Astrocyte (in vitro differentiated cells and primary cell): Measurements from ENCODE around the gene WSCD2. TPM values are rescaled to one million over a fixed set of nuclear protein-coding genes. Genes with fewer than 3 reads are reported as not detected.

Experiments used
- DNase-seq: peaks from one replicate; pipeline ENCODE4 v3.0.0-alpha.2; 2010; ENCODE audit warnings: low read depth
- FAIRE-seq: peaks from 2 replicates; lab custom pipeline; 2011; peaks lifted over from hg19 to GRCh38; lab: Jason Lieb, UNC
- H2AFZ ChIP-seq: 2 replicates; pipeline ENCODE4 v1.6.0; 2012; ENCODE audit warnings: low read depth, low read length, inconsistent platforms
- H3K27ac ChIP-seq: 2 replicates; pipeline ENCODE4 v1.5.1; 2011; ENCODE audit warnings: low read depth, low read length, inconsistent platforms
- H3K27me3 ChIP-seq: 2 replicates; pipeline ENCODE4 v1.6.0; 2011; ENCODE audit warnings: low read length, inconsistent platforms; ENCODE audit not compliant: insufficient read depth
- H3K36me3 ChIP-seq: 2 replicates; pipeline ENCODE4 v1.5.1; 2011; ENCODE audit warnings: low read length, inconsistent platforms; ENCODE audit not compliant: insufficient read depth
- H3K4me1 ChIP-seq: 2 replicates; pipeline ENCODE4 v1.5.1; 2011; ENCODE audit warnings: low read length, inconsistent platforms; ENCODE audit not compliant: insufficient read depth
- H3K4me2 ChIP-seq: 2 replicates; pipeline ENCODE4 v1.6.0; 2012; ENCODE audit warnings: low read length, inconsistent platforms
- H3K4me3 ChIP-seq: 2 replicates; pipeline ENCODE4 v1.5.1; 2011; ENCODE audit warnings: low read depth, mild to moderate bottlenecking, low read length, inconsistent platforms; ENCODE audit not compliant: insufficient read depth
- H3K79me2 ChIP-seq: 2 replicates; pipeline ENCODE4 v1.6.0; 2012; ENCODE audit warnings: mild to moderate bottlenecking, low read length, inconsistent platforms; ENCODE audit not compliant: insufficient read depth
- H3K9ac ChIP-seq: 2 replicates; pipeline ENCODE4 v1.6.0; 2012; ENCODE audit warnings: mild to moderate bottlenecking, low read length, inconsistent platforms
- H3K9me3 ChIP-seq: 2 replicates; pipeline ENCODE4 v1.5.1; 2012; ENCODE audit warnings: low read depth, mild to moderate bottlenecking, low read length, inconsistent platforms; ENCODE audit not compliant: insufficient read depth
- H4K20me1 ChIP-seq: 2 replicates; pipeline ENCODE4 v1.6.0; 2012; ENCODE audit warnings: low read length, inconsistent platforms; ENCODE audit not compliant: insufficient read depth
- H3K27ac Mint-ChIP-seq: one replicate; pipeline ENCODE4 v1.8.0; 2021; ENCODE audit warnings: mild to moderate bottlenecking, mixed read lengths; ENCODE audit not compliant: unreplicated experiment
- H3K27me3 Mint-ChIP-seq: one replicate; pipeline ENCODE4 v1.8.0; 2021; ENCODE audit warnings: low read depth, mixed read lengths; ENCODE audit not compliant: unreplicated experiment
- H3K36me3 Mint-ChIP-seq: one replicate; pipeline ENCODE4 v1.8.0; 2021; ENCODE audit warnings: low read depth, mixed read lengths; ENCODE audit not compliant: unreplicated experiment
- H3K4me1 Mint-ChIP-seq: one replicate; pipeline ENCODE4 v1.8.0; 2021; ENCODE audit warnings: low read depth, mixed read lengths; ENCODE audit not compliant: unreplicated experiment
- H3K4me3 Mint-ChIP-seq: one replicate; pipeline ENCODE4 v1.8.0; 2021; ENCODE audit warnings: mild to moderate bottlenecking, moderate library complexity, mixed read lengths; ENCODE audit not compliant: unreplicated experiment
- H3K9me3 Mint-ChIP-seq: one replicate; pipeline ENCODE4 v1.8.0; 2021; ENCODE audit warnings: mild to moderate bottlenecking, mixed read lengths; ENCODE audit not compliant: unreplicated experiment
- EZH2 ChIP-seq: IDR thresholded peaks from 2 replicates; pipeline ENCODE4 v1.6.1; 2012; ENCODE audit warnings: mild to moderate bottlenecking, low read length, inconsistent platforms; ENCODE audit not compliant: insufficient read depth
- total RNA-seq: library from RNA; stranded (reverse); gene quantifications from 2 replicates; pipeline ENCODE4 v1.2.1, GENCODE V29; 2021
- TF ChIP-seq, protein P1 (sequence below): IDR thresholded peaks from 2 replicates; pipeline ENCODE4 v1.5.1; 2011; ENCODE audit warnings: low read depth, mild to moderate bottlenecking, inconsistent platforms, low read length, moderate library complexity; ENCODE audit not compliant: insufficient read depth

Gene WSCD2
- total RNA-seq, 1 donor from 2014 or later: 0.11 TPM

DNA sequence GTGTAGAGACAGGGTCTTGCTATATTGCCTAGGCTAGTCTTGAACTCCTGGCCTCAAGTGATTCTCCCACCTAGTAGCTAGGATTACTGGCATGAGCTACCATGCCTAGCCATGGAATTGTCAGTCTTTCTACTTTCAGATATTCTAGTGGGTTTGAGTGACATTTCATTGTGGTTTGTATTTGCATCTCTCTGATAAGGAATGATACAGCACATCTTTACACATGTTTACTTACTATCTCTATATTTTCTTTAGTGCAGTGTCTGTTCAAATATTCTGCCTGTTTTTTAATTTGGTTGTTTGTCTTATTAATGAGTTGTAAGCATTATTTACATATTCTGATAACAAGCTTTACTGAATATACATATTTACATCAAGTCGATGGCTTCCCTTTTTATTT, 136.4 kb downstream of the WSCD2 start:
- Histone ChIP-seq H3K27me3 (no peaks in the 10 kb centered on the region), H3K79me2 (no peaks in the 10 kb centered on the region), H3K9me3 (peaks cover 7% of the 10 kb centered on the region), H3K9ac (no peak overlapping the region), H3K36me3 (no peaks in the 10 kb centered on the region), H4K20me1 (no peaks in the 10 kb centered on the region), H2AFZ (no peak overlapping the region), H3K4me1 (no peaks in the 10 kb centered on the region), H3K4me2 (no peak overlapping the region), H3K4me3 (no peak overlapping the region), H3K27ac (no peak overlapping the region)
- FAIRE-seq: no peak
- no peak overlapping the region for H3K27ac Mint-ChIP-seq
- H3K27me3 Mint-ChIP-seq: peaks cover 16% of the 10 kb centered on the region
- TF ChIP-seq, protein P1, sequence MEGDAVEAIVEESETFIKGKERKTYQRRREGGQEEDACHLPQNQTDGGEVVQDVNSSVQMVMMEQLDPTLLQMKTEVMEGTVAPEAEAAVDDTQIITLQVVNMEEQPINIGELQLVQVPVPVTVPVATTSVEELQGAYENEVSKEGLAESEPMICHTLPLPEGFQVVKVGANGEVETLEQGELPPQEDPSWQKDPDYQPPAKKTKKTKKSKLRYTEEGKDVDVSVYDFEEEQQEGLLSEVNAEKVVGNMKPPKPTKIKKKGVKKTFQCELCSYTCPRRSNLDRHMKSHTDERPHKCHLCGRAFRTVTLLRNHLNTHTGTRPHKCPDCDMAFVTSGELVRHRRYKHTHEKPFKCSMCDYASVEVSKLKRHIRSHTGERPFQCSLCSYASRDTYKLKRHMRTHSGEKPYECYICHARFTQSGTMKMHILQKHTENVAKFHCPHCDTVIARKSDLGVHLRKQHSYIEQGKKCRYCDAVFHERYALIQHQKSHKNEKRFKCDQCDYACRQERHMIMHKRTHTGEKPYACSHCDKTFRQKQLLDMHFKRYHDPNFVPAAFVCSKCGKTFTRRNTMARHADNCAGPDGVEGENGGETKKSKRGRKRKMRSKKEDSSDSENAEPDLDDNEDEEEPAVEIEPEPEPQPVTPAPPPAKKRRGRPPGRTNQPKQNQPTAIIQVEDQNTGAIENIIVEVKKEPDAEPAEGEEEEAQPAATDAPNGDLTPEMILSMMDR: no peak
- TF ChIP-seq EZH2: no peak
- DNase-seq: no peak
- no peaks in the 10 kb centered on the region for H3K4me1 Mint-ChIP-seq
- no peak overlapping the region for H3K4me3 Mint-ChIP-seq
- H3K36me3 Mint-ChIP-seq: no peaks in the 10 kb centered on the region
- H3K9me3 Mint-ChIP-seq: peaks cover 14% of the 10 kb centered on the region

DNA sequence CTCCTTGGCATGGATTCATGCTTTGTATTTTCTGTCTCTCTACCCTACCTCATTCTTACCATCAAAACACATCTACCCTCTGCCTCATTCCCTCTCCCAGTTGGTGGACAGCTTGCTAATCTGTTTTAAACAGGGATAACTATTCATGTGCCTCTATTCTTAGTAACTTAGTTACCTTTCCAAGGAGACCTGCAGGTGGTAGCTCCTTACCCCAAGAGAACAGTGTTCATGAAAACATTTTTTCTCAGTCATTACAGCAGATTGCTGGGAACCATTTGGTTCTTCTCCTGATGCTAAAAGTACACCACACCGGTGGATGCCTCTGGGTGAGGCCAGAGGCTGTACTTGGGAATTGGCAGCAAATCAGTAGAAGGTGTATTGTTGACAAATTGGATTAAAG, 137.0 kb downstream of the WSCD2 start:
- TF ChIP-seq EZH2: no peak
- H3K27me3 ChIP-seq: no peaks in the 10 kb centered on the region
- no peak overlapping the region for H3K27ac ChIP-seq
- FAIRE-seq (no peak), DNase-seq (no peak)
- H4K20me1 ChIP-seq: no peaks in the 10 kb centered on the region
- Mint-ChIP-seq H3K4me1 (no peaks in the 10 kb centered on the region), H3K36me3 (no peaks in the 10 kb centered on the region), H3K27ac (no peak overlapping the region), H3K4me3 (no peak overlapping the region), H3K9me3 (peaks cover 9% of the 10 kb centered on the region), H3K27me3 (peaks cover 16% of the 10 kb centered on the region)
- no peaks in the 10 kb centered on the region for H3K4me1 ChIP-seq
- no peak overlapping the region for H2AFZ ChIP-seq
- H3K4me3 ChIP-seq: no peak overlapping the region
- H3K9ac ChIP-seq: no peak overlapping the region
- H3K4me2 ChIP-seq: no peak overlapping the region
- no peaks in the 10 kb centered on the region for H3K36me3 ChIP-seq
- peaks cover 7% of the 10 kb centered on the region for H3K9me3 ChIP-seq
- H3K79me2 ChIP-seq: no peaks in the 10 kb centered on the region

DNA sequence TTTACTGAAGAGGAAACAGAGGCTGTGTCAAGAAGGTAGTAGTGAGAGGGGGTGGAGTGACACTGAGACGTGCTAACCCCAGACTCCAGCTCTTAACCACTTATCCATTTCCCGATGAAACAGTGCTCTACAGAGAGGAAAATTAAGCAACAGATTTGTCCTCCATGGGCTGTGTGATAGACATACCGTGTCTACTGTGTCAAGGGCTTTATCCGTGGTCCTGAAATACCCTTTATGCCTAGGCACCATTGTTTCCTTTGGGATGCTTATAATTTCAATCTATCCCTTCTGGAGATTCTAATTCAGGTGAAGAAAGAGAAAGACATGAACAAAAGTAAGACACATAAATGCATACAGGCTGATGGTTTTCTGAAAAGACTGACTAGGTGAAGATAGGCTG, 138.4 kb downstream of the WSCD2 start:
- H3K79me2 ChIP-seq: no peaks in the 10 kb centered on the region
- no peak overlapping the region for H3K9ac ChIP-seq
- Mint-ChIP-seq H3K36me3 (no peaks in the 10 kb centered on the region), H3K27ac (no peak overlapping the region), H3K4me3 (no peak overlapping the region), H3K4me1 (no peaks in the 10 kb centered on the region), H3K27me3 (peaks cover 10% of the 10 kb centered on the region), H3K9me3 (peaks cover 5% of the 10 kb centered on the region)
- TF ChIP-seq EZH2: no peak
- TF ChIP-seq, protein P1: no peak
- FAIRE-seq (no peak), DNase-seq (no peak)
- no peak overlapping the region for H3K4me3 ChIP-seq
- H3K4me1 ChIP-seq: no peaks in the 10 kb centered on the region
- no peaks in the 10 kb centered on the region for H4K20me1 ChIP-seq
- no peak overlapping the region for H3K4me2 ChIP-seq
- H3K27ac ChIP-seq: no peak overlapping the region
- H3K9me3 ChIP-seq: peaks cover 3% of the 10 kb centered on the region
- no peak overlapping the region for H2AFZ ChIP-seq
- no peaks in the 10 kb centered on the region for H3K27me3 ChIP-seq
- no peaks in the 10 kb centered on the region for H3K36me3 ChIP-seq
